Mononuclear cell (primary cell): ENCODE data around the gene ZNFX1. TPM values are rescaled to one million over a fixed set of nuclear protein-coding genes. Genes with fewer than 3 reads are reported as not detected.

Experiments
- H3K27me3 ChIP-seq: 2 replicates; pipeline ENCODE4 v1.6.0; 2011; ENCODE audit warnings: low read length, control low read depth; ENCODE audit not compliant: insufficient read depth
- H3K4me1 ChIP-seq: 2 replicates; pipeline ENCODE4 v1.5.1; 2011; ENCODE audit warnings: mild to moderate bottlenecking, low read length, control low read depth; ENCODE audit not compliant: insufficient read depth
- H3K4me3 ChIP-seq: 2 replicates; pipeline ENCODE4 v1.5.1; 2011; ENCODE audit warnings: mild to moderate bottlenecking, low read length, moderate library complexity
- H3K9me3 ChIP-seq: 2 replicates; pipeline ENCODE4 v1.5.1; 2011; ENCODE audit warnings: low read depth, mild to moderate bottlenecking, control low read depth, low read length
- total RNA-seq: library from RNA; depleted of rRNA; stranded (reverse); fragments of >200 nt; gene quantifications from one replicate; pipeline ENCODE4 v1.2.3, GENCODE V29; 2012

ZNFX1 gene
- total RNA-seq, 1 donor, result 99.6 TPM

DNA sequence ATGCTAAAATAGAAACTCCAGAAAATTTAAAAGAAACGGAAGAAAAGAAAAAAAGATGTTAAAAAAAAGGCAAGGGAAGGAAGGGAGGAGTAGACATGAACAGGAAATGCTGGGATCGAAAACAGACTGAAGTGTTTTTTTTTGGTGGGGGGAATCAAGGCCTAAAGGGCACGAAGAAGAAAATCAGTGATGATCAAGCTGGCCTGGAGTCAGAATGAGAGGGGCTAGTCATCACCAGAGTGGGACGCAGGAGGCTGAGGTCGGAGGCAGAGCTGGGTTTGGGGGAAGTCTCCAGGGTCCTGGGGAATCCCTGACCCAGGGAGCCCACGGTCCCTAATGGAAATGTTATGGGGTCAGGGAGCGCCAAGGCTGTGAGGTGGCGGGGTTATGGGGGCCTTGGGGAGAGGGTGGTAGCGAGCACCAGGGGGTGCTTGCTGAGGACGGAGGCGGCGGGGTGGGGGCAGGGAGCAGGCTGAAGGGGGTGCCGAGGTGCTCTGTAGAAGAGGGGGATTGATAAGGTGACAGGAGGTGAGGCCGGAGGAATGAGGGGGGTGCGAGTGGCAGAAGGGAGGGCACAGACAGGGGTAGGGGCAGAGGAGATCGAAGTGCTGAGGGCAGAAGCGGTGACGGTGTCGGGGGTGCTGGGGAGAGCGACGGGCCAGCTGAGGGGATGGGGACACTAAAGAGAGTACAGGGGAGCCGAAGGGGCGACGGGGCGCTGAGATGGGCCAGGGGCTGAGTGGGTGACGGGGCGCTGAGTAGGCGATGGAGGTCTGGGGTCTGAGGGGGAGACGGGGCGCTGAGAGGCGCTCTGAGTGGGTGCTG lies 684 bp downstream of the ZNFX1 start:
- Histone ChIP-seq H3K27me3 (no peaks in the 10 kb centered on the region), H3K4me1 (peaks cover 62% of the 10 kb centered on the region), H3K4me3 (peak overlapping the region; percentile 68), H3K9me3 (peaks cover 24% of the 10 kb centered on the region)

DNA sequence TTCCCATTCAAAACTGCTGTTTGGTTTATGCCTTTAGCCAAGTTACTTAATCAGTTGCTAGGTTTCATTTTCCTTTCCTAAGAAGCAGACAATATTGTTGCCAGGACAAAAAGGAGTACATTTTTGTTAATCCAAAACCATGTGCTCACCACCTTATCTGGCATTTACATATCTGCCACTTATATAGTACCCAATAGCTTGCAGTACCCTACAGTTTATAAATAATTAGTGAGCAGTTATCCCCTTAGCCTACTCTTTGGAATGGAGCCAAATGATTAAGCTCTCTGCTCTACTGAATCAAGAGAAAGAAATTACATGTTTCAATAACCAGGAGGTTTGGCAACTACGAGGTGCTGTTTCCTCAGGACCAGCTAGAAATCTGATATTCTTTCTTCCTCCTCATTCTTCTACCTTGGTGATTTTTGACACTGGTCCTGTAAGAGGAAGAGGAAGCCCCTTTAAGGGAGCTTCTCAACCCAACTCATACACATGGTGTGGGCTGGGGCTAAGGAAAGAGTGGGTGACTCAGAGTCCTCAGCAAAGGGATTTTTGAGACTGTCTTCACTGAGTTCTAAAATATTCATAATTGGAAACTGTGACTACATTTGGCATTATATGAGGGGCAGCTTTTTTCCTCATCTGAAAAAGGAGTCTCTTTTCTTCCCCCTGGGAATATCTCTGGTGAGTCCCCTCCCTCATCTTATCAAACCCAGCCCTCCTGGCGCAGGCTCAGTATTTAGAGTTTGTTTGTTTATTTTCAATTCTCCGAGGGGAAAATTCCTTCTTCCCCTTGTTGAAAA lies 1.5 kb downstream of the ZNFX1 start:
- Histone ChIP-seq H3K4me3 (peak overlapping the region; percentile 68), H3K27me3 (no peaks in the 10 kb centered on the region), H3K4me1 (peaks cover 54% of the 10 kb centered on the region), H3K9me3 (peaks cover 18% of the 10 kb centered on the region)

DNA sequence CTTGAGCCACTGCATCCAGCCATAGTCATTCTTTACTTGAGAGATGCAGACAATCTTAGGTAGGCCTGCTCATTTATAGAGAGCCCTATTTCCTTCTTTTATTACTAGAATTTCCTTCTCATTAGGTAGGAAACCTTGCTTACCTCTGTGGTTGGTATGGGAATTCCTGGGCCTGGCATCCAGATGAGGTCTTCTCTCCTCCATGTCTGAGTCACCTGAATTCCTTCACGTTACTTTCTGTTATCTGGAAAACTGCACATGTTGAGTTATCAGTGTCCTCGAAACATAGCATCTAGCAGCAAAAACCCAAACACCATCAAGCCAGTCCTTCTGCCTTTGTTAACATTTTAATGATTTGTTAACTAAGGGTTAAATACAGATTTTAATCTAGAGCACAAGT lies 2.2 kb downstream of the ZNFX1 start:
- H3K4me1 ChIP-seq, result peaks cover 51% of the 10 kb centered on the region
- H3K4me3 ChIP-seq, result no peak overlapping the region
- no peaks in the 10 kb centered on the region for H3K27me3 ChIP-seq
- peaks cover 11% of the 10 kb centered on the region for H3K9me3 ChIP-seq

DNA sequence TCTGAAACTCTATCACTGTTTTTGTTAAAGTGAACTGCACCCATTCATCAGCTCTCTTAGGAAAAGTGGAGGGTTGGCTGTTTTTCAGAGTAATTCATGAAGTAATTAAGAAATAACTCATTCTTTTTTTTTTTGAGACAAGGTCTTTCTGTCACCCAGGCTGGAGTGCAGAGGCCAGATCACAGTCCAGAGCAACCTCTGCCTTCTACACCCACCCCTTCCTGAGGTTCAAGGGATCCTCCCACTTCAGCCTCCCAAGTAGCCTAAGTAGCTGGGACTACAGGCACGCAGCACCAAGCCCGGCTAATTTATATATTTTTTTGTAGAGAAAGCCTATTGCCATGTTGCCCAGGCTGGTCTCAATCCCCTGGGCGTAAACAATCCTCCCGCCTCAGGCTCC lies 2.6 kb downstream of the ZNFX1 start:
- Histone ChIP-seq H3K9me3 (peaks cover 7% of the 10 kb centered on the region), H3K4me1 (peaks cover 51% of the 10 kb centered on the region), H3K4me3 (no peak overlapping the region), H3K27me3 (no peaks in the 10 kb centered on the region)

DNA sequence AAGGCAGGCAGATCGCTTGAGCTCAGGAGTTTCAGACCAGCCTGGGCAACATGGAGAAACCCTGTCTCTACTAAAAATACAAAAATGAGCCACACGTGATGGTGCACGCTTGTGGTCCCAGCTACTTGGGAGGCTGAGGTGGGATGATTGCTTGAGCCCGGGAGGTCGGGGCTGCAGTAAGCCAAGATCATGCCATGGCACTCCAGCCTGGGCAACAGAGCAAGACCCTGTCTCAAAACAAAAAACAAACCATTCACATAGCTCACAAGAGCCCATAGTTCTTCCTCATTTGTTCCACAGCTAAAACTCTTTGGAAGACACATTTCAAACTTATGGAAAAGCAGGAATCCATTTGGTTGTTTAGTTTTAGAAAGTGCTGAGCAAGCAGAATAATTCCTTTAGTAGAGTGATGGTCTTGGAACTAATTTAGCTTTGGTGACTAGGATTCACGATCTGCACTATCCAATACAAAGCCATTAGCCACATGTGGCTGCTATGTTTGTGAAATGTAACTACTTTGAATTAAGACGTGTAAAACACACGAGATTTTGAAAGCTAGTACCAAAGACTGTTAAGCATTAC lies 4.1 kb downstream of the ZNFX1 start:
- Histone ChIP-seq H3K9me3 (no peaks in the 10 kb centered on the region), H3K4me1 (peaks cover 52% of the 10 kb centered on the region), H3K27me3 (no peaks in the 10 kb centered on the region), H3K4me3 (no peak overlapping the region)

DNA sequence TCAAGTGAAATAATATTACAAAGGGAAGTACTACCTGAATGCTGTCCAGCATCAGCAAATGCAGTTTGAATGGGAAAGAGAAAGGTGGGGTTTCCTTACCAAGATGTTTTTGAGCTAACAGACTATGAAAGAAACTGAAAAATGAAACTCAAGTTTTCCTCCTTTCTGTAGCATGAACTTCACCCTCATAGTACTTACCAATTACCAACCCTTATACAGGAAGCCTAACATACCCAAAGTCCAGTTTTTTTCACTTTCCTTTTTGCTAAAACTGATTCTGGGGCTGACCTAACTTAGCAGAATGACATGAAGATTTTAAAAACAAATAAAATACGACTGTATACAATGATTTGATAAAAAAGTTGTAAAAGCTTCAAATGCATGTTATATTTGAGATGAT lies 5.2 kb downstream of the ZNFX1 start:
- no peaks in the 10 kb centered on the region for H3K9me3 ChIP-seq
- no peaks in the 10 kb centered on the region for H3K27me3 ChIP-seq
- H3K4me3 ChIP-seq, result no peak overlapping the region
- peaks cover 61% of the 10 kb centered on the region for H3K4me1 ChIP-seq

DNA sequence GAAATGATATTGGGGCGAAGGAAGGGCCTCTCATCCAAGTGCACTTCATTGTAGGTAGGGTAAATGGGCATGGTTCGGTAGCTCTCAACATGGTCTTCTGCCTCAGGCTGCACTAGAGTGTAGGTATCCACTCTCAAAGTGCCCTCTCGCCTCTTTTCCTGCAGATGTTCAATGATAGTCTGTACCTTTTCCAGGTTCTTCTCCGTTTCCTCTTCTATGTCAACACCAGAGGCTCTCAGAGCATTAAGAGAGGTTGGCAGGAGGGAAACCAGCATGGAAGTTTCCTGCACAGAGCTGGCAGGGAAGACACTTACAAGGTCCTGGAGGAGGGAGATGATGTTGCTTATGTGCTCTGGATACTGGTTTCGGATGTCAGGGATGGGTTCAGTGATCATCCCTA lies 7.1 kb downstream of the ZNFX1 start:
- H3K27me3 ChIP-seq, result no peaks in the 10 kb centered on the region
- no peak overlapping the region for H3K4me3 ChIP-seq
- peaks cover 60% of the 10 kb centered on the region for H3K4me1 ChIP-seq
- H3K9me3 ChIP-seq, result no peaks in the 10 kb centered on the region

DNA sequence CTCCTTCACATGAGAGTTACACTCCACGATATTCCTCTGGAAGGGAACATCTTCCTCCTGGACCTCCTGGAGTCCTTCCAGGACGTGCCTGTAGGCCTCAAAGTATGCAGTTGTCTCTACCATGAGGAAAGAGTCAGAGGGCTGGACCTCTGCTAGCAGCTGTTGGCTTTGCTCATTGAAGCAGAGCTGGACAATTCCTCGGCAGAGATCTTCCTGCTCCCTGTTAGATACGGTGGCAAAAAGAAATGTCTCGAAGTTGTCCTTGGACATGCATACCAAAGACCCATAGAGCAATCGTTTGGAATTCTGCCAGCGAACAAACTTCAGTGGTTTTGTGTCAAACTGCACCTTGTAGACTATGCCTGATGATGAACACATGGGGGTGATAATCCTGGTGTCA lies 7.7 kb downstream of the ZNFX1 start:
- H3K9me3 ChIP-seq, result no peaks in the 10 kb centered on the region
- no peak overlapping the region for H3K4me3 ChIP-seq
- H3K4me1 ChIP-seq, result peaks cover 55% of the 10 kb centered on the region
- no peaks in the 10 kb centered on the region for H3K27me3 ChIP-seq

DNA sequence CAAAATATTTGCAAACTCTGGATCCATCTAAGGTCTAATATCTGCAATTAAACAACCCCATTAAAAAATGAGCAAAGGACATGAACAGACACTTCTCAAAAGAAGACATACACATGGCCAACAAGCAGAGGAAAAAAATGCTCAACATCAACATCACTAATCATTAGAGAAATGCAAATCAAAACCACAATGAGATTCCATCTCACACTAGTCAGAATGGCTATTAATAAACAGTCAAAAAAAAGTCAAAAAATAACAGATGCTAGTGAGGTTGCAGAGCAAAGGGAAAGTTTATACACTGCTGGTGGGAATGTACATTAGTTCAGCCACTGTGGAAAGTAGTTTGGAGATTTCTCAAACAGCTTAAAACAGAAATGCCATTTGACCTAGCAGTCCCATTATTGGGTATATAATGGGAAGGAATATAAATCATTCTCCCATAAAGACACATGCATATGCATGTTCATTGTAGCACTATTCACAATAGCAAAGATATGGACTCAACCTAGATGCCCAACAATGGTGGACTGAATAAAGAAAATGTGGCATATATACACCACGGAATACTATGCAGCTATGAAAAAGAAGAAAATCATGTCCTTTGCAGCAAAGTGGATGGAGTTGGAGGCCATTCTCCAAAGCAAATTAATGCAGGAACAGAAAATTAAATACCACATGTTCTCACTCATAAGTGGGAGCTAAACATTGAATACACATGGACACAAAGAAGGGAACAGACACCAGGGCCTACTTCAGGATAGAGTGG lies 9.1 kb downstream of the ZNFX1 start:
- Histone ChIP-seq H3K4me3 (no peak overlapping the region), H3K27me3 (no peaks in the 10 kb centered on the region), H3K4me1 (peaks cover 54% of the 10 kb centered on the region), H3K9me3 (no peaks in the 10 kb centered on the region)

DNA sequence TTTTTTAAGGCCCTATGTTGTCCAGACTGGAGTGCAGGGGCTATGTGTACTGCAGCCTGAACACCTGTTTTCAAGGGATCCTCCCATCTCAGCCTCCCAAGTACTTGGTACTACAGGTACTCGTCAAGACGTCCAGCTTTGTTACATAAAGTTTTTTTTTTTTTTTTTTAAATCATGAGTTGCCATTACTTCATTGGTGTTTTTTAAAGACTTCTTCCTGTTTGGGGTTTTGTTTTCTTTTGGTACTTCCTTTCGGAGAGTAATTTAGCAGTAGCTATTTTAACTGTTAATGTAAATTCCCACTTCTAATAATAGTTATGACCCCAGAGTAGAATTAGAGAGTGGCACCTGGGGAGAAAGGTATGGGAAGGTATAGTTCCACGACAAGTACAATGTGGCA lies 10.5 kb downstream of the ZNFX1 start:
- Histone ChIP-seq H3K4me3 (no peak overlapping the region), H3K9me3 (no peaks in the 10 kb centered on the region), H3K27me3 (no peaks in the 10 kb centered on the region), H3K4me1 (peaks cover 45% of the 10 kb centered on the region)

DNA sequence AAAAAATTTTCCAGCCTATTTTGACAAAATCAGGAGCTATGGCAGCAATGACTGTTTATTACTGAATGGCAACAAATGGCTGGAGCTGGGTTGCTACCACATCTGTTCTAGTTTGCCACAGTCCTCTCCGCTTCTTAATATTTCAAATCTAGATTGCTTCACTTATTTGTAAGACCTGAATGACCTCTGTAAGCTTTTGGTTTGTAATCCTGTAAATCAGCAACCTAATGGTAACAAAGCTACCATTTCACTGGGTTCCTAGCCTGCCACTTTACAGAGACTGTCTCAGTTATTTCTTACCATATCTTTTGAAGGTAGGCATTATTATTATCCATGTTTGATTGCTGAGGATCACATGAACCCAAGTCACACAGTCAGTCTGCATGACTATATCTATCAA lies 15.4 kb downstream of the ZNFX1 start:
- H3K4me3 ChIP-seq, result no peak overlapping the region
- H3K27me3 ChIP-seq, result no peaks in the 10 kb centered on the region
- peaks cover 13% of the 10 kb centered on the region for H3K4me1 ChIP-seq
- H3K9me3 ChIP-seq, result no peaks in the 10 kb centered on the region

DNA sequence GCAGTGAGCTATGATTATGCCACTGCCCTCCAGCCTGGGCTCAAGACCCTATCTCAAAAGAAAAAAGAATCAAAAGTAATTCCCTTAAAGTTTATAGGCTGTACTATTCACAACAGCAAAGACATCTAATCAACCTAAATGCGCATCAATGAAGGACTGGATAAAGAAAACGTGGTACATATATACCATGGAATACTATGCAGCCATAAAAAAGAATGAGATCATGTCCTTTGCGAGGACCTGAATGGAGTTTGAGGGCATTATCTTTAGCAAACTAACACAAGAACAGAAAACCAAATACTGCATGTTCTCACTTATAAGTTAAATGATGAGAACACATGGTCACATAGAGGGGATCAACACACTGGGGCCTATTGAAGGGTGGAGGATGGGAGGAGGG lies 16.7 kb downstream of the ZNFX1 start:
- Histone ChIP-seq H3K9me3 (no peaks in the 10 kb centered on the region), H3K27me3 (no peaks in the 10 kb centered on the region), H3K4me1 (peaks cover 5% of the 10 kb centered on the region), H3K4me3 (no peak overlapping the region)

DNA sequence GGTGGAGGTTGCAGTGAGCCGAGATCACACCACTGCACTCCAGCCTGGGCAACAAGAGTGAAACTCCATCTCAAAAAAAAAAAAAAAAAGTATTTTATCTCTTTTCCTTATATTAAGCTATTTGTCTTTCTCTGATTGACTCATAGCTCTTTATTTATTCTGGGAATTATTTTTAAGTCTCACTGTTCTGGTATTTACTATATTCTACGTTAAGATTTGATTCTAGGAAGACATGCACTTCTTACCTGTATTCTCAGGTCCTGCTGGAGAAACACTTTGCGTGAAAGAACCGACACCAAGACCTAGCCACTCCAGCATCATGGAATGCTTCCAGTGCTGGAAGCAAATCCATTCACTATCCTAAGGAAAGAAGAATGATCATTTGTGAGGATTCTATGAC lies 17.6 kb downstream of the ZNFX1 start:
- H3K27me3 ChIP-seq, result no peaks in the 10 kb centered on the region
- no peak overlapping the region for H3K4me3 ChIP-seq
- H3K4me1 ChIP-seq, result no peaks in the 10 kb centered on the region
- H3K9me3 ChIP-seq, result no peaks in the 10 kb centered on the region

DNA sequence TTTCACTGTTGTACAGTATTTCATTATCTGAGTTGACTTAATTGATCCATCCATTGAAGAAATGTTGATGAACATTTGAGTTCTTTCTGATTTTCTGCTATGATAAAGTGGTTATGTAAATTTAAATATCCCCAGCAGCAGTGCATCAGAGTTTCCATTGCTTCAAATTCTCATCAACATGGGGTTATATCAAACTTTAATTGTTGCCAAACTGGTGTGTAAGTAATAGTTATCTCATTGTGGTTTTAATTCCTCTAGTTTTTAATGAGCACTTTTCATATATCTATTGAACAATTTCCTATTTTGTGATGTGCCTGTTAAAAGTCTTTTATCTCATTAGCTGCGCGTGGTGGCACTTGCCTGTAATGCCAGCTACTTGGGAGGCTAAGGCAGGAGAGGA lies 18.1 kb downstream of the ZNFX1 start:
- no peaks in the 10 kb centered on the region for H3K27me3 ChIP-seq
- no peaks in the 10 kb centered on the region for H3K9me3 ChIP-seq
- H3K4me1 ChIP-seq, result no peaks in the 10 kb centered on the region
- no peak overlapping the region for H3K4me3 ChIP-seq

DNA sequence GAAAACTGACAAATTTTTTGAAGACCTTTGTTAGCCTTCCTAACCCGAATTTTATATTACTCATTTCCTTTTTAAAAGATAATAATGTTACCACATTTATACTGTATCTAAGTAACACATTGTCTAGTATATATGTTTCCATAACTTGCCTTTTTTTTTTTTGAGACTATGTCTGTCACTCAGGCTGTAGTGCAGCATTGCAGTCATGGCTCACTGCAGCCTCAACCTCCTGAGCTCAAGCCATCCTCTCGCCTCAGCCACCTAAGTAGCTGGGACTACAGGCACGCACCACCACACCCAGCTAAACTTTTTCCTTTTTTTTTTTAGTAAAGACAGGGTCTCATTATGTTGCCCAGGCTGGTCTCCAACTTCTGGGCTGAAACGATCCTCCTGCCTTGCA lies 18.6 kb downstream of the ZNFX1 start:
- H3K4me3 ChIP-seq, result no peak overlapping the region

More for the DNA sequence above, 18.6 kb downstream of the ZNFX1 start:
- H3K4me1 ChIP-seq, result no peaks in the 10 kb centered on the region
- H3K9me3 ChIP-seq, result no peaks in the 10 kb centered on the region
- no peaks in the 10 kb centered on the region for H3K27me3 ChIP-seq
